ENCODE data around the gene CTPS2. TPM values are rescaled to one million over a fixed set of nuclear protein-coding genes. Genes with fewer than 3 reads are reported as not detected.
"Not testable (repeated sequence)": the region's sequence is repeated elsewhere in the genome, so short reads cannot be mapped to it uniquely, and the experiment has no call there.

CTPS2 gene
- total RNA-seq, 4 donors from 2014 or later = 5.2 to 24.5 (median 15.1) TPM

GRCh38 chrX:16578218-16578617 is 134.3 kb downstream of the CTPS2 start:
- in situ Hi-C loops (cut with MboI; ENCODE audit: low pct_ligation_motif_present in 1 of 4, low pct_unique_long_range_greater_than_20kb in 1 of 4, low sequenced_read_pairs in 3 of 4) = no loop called here
- H3K27me3 ChIP-seq = no peaks in the 10 kb centered on the region

GRCh38 chrX:16577483-16578029 is 134.9 kb downstream of the CTPS2 start:
- Histone ChIP-seq H3K36me3 (no peaks in the 10 kb centered on the region), H3K4me1 (no peaks in the 10 kb centered on the region), H3K27me3 (no peaks in the 10 kb centered on the region), H3K4me3 (no peak overlapping the region), H3K27ac (no peak overlapping the region), H3K9me3 (no peaks in the 10 kb centered on the region)
- intact Hi-C loops (cut with DNase I; ENCODE audit: low total_unique reads) (no loop called here), in situ Hi-C loops (cut with MboI; ENCODE audit: low pct_ligation_motif_present in 1 of 4, low pct_unique_long_range_greater_than_20kb in 1 of 4, low sequenced_read_pairs in 3 of 4) (no loop called here)
- TF ChIP-seq CTCF (IDR thresholded peaks at IDR 0.05) (no peak), POLR2AphosphoS5 (IDR thresholded peaks at IDR 0.05) (no peak), EP300 (IDR thresholded peaks at IDR 0.05; ENCODE audit: low read depth) (no peak), POLR2A (IDR thresholded peaks at IDR 0.05) (no peak)
- WGBS, 2 donors (ENCODE audit: low coverage in 1 of 2) = 83% methylated on average over 2 of the region's 2 CpGs; no CpG with 5 or more reads in 1 of the 2 donors
- no peak for DNase-seq

More at GRCh38 chrX:16578218-16578617, 134.3 kb downstream of the CTPS2 start:
- intact Hi-C loops (cut with DNase I; ENCODE audit: low total_unique reads) = no loop called here
- WGBS, 2 donors (ENCODE audit: low coverage in 1 of 2) = 44% methylated on average over 2 of the region's 2 CpGs; no CpG with 5 or more reads in 1 of the 2 donors
- Histone ChIP-seq H3K36me3 (no peaks in the 10 kb centered on the region), H3K4me1 (no peaks in the 10 kb centered on the region), H3K9me3 (no peaks in the 10 kb centered on the region), H3K27ac (no peak overlapping the region), H3K4me3 (no peak overlapping the region)
- DNase-seq = no peak
- TF ChIP-seq CTCF (IDR thresholded peaks at IDR 0.05) = no peak
- TF ChIP-seq POLR2AphosphoS5 (IDR thresholded peaks at IDR 0.05) = no peak
- no peak for TF ChIP-seq EP300 (IDR thresholded peaks at IDR 0.05; ENCODE audit: low read depth)
- TF ChIP-seq POLR2A (IDR thresholded peaks at IDR 0.05) = no peak

GRCh38 chrX:16575388-16575787 is 137.1 kb downstream of the CTPS2 start:
- 89% methylated on average over 34 of the region's 35 CpGs; no CpG with 5 or more reads in 1 of the 2 donors for WGBS, 2 donors (ENCODE audit: low coverage in 1 of 2)

GRCh38 chrX:16573781-16574180 is 138.7 kb downstream of the CTPS2 start:
- Histone ChIP-seq H3K4me1 (no peaks in the 10 kb centered on the region), H3K4me3 (no peak overlapping the region), H3K9me3 (no peaks in the 10 kb centered on the region), H3K27me3 (no peaks in the 10 kb centered on the region), H3K27ac (no peak overlapping the region), H3K36me3 (no peaks in the 10 kb centered on the region)
- intact Hi-C loops (cut with DNase I; ENCODE audit: low total_unique reads) (no loop called here), in situ Hi-C loops (cut with MboI; ENCODE audit: low pct_ligation_motif_present in 1 of 4, low pct_unique_long_range_greater_than_20kb in 1 of 4, low sequenced_read_pairs in 3 of 4) (no loop called here)
- TF ChIP-seq CTCF (IDR thresholded peaks at IDR 0.05) = no peak
- no peak for DNase-seq
- 85 to 86% methylated on average over 1 of the region's 1 CpG for WGBS, 2 donors (ENCODE audit: low coverage in 1 of 2)

More at GRCh38 chrX:16575388-16575787, 137.1 kb downstream of the CTPS2 start:
- intact Hi-C loops (cut with DNase I; ENCODE audit: low total_unique reads); H3K4me1 ChIP-seq; DNase-seq; H3K4me3 ChIP-seq; H3K27ac ChIP-seq; H3K9me3 ChIP-seq; H3K36me3 ChIP-seq; H3K27me3 ChIP-seq; in situ Hi-C loops (cut with MboI; ENCODE audit: low pct_ligation_motif_present in 1 of 4, low pct_unique_long_range_greater_than_20kb in 1 of 4, low sequenced_read_pairs in 3 of 4): not testable (repeated sequence)

- 86% methylated on average over 4 of the region's 4 CpGs; no CpG with 5 or more reads in 1 of the 2 donors for WGBS, 2 donors (ENCODE audit: low coverage in 1 of 2)
- H3K9me3 ChIP-seq = no peaks in the 10 kb centered on the region
- no peak overlapping the region for H3K4me3 ChIP-seq
- H3K4me1 ChIP-seq = no peaks in the 10 kb centered on the region
- H3K27ac ChIP-seq = no peak overlapping the region
- no peak for DNase-seq
- no peaks in the 10 kb centered on the region for H3K27me3 ChIP-seq
- TF ChIP-seq POLR2AphosphoS5 (IDR thresholded peaks at IDR 0.05) = no peak
- no peak for TF ChIP-seq POLR2A (IDR thresholded peaks at IDR 0.05)
- no peak for TF ChIP-seq EP300 (IDR thresholded peaks at IDR 0.05; ENCODE audit: low read depth)
- TF ChIP-seq CTCF (IDR thresholded peaks at IDR 0.05) = no peak
- no peaks in the 10 kb centered on the region for H3K36me3 ChIP-seq
- intact Hi-C loops (cut with DNase I; ENCODE audit: low total_unique reads) = no loop called here
- in situ Hi-C loops (cut with MboI; ENCODE audit: low pct_ligation_motif_present in 1 of 4, low pct_unique_long_range_greater_than_20kb in 1 of 4, low sequenced_read_pairs in 3 of 4) = no loop called here
These were observed 144.8 kb downstream of the CTPS2 start for GRCh38 chrX:16567681-16568080.
